Spleen (tissue), 11 donors: ENCODE results near the gene GRAP2. TPM values are rescaled to one million over a fixed set of nuclear protein-coding genes. Genes with fewer than 3 reads are reported as not detected.

ENCODE experiments used
- DNase-seq: peaks from one replicate; pipeline ENCODE4 v3.0.0-alpha.2; 2020
- H3K27ac ChIP-seq, 8 donors: fragments of 200-600 bp; sonication (generic) in 7 of 8; 1 replicate in 4 of 8; 2 replicates in 4 of 8; pipeline versions ENCODE4 v1.5.0 to v1.8.0; 2016 to 2021; ENCODE audit warnings: inconsistent platforms in 4 of 8, mild to moderate bottlenecking in 4 of 8, moderate library complexity in 1 of 8
- H3K27me3 ChIP-seq, 7 donors: fragments of 200-600 bp; sonication (generic) in 6 of 7; replicated peaks in 1 of 7; 1 replicate in 4 of 7; 2 replicates in 3 of 7; pipeline versions ENCODE4 v1.5.0 to v1.8.0; 2016 to 2021; ENCODE audit warnings: inconsistent platforms in 3 of 7, mild to moderate bottlenecking in 1 of 7
- H3K36me3 ChIP-seq, 6 donors: fragments of 200-600 bp; sonication (generic) in 5 of 6; 1 replicate in 4 of 6; 2 replicates in 2 of 6; pipeline versions ENCODE4 v1.5.0 to v1.8.0; 2016 to 2021; ENCODE audit warnings: inconsistent platforms in 2 of 6
- H3K4me1 ChIP-seq, 6 donors: fragments of 200-600 bp; sonication (generic) in 5 of 6; 1 replicate in 3 of 6; 2 replicates in 3 of 6; pipeline versions ENCODE4 v1.5.0 to v1.8.0; 2016 to 2021; ENCODE audit warnings: inconsistent platforms in 3 of 6
- H3K4me3 ChIP-seq, 8 donors: fragments of 200-600 bp; sonication (generic) in 7 of 8; 1 replicate in 4 of 8; 2 replicates in 4 of 8; pipeline versions ENCODE4 v1.5.0 to v1.8.0; 2016 to 2021; ENCODE audit warnings: inconsistent platforms in 4 of 8, mild to moderate bottlenecking in 4 of 8, moderate library complexity in 2 of 8
- H3K9me3 ChIP-seq, 8 donors: fragments of 200-600 bp; sonication (generic) in 7 of 8; 1 replicate in 4 of 8; 2 replicates in 4 of 8; pipeline versions ENCODE4 v1.5.0 to v1.8.0; 2016 to 2021; ENCODE audit warnings: inconsistent platforms in 4 of 8
- POLR2A ChIP-seq, 3 donors: fragments of 450-650 bp; IDR thresholded peaks; one replicate each; pipeline ENCODE4 v1.5.1; 2017; ENCODE audit warnings: antibody characterized with exemption in 3 of 3, mild to moderate bottlenecking in 1 of 3
- POLR2AphosphoS5 ChIP-seq, 3 donors: sonication (generic); formaldehyde crosslinking; IDR thresholded peaks; one replicate each; pipeline ENCODE4 v1.5.1; 2017; ENCODE audit warnings: antibody characterized with exemption in 3 of 3
- WGBS, 5 donors: extraction: QIAGEN DNeasy Blood & Tissue Kit in 3 of 5; methylation state at CpG; one replicate each; pipeline versions ENCODE4 v1.1.5 to v1.1.7; 2013 to 2018; 5-methylcytosine and 5-hydroxymethylcytosine counted together
- intact Hi-C: fragments of 100-400 bp; cut with DNase I; formaldehyde crosslinking; loops from one replicate; pipeline ENCODE4 v1.15.0; 2023; ENCODE audit warnings: low total_unique reads
- polyA plus RNA-seq, 3 donors: library from polyadenylated mRNA; stranded (reverse); fragments of 200-250 nt; gene quantifications; one replicate each; pipeline ENCODE4 v1.2.1, GENCODE V29; 2013
- total RNA-seq, 7 donors: library from RNA; depleted of rRNA in 3 of 7; stranded (reverse); fragments of >200 nt in 3 of 7; fragmentation: NEBNext Ultra II Directional in 4 of 7; extraction: Animal tissue kit (Norgen Biotek cat#: 25700) in 4 of 7; gene quantifications; one replicate each; pipeline versions ENCODE4 v1.1.0 to v1.2.1, GENCODE V29; 2016 to 2021
- TF ChIP-seq, protein P1 (sequence below), 11 experiments: fragments of 200-600 bp in 7 of 11; fragments of 450-650 bp in 4 of 11; sonication (generic) in 4 of 11; IDR thresholded peaks in 8 of 11; conservative IDR thresholded peaks in 3 of 11; 1 replicate in 7 of 11; 2 replicates in 4 of 11; pipeline versions ENCODE4 v1.4.0 to v1.8.0; 2016 to 2021; ENCODE audit warnings: antibody characterized with exemption in 11 of 11, inconsistent platforms in 4 of 11, mild to moderate bottlenecking in 1 of 11
- donor health status: healthy with polysubstance abuse.
- donor health status: DM: no; HTN: no; CAD: no; lungs with moderate emphysema.
- donor health status: DM: no; HTN: no; CAD: no.
- donor health status: Bipolar disorder and iron deficiency.
- donor health status: healthy.
- donor health status: DM: no; HTN: no; CAD: no.
- donor health status: DM: yes; HTN: yes; CAD: no.

The GRAP2 gene
- total and polyA plus RNA-seq, 10 donors: 3.1 to 40.3 (median 29.8) TPM

DNA sequence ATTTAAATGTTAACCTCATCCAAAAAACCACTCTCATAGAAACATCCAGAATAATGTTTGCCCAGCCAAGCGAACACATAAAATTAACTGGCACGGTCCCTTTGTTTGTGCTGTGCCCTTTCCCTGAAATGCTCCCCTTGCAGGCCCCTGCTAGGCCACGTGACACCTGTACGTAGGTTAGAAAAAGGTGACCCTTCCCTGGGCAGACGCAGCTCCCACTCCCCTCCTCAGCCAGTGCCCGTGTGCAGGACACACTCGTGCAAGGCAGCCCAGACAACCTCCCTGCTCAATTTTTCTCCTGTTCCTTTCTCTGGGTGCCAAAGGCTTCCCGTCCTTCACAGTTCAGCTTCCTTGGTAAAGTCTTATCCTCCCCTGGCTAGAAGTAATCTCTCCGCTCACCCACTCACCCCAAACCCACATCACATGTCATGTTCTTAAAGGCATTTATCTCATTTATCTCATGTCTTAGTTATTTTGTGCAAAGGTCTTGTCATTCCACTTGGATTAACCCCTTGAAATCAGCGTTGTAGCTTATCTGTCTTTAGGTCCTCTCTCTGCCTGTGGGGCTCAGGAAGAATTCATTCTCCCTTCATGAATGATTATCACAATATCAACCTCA is 114.6 kb downstream of the GRAP2 start:
- H3K27ac ChIP-seq: no peak overlapping the region
- intact Hi-C loops: no loop called here
- 85 to 91% (median 89%) methylated on average over 10 of the region's 10 CpGs for WGBS, 5 donors
- H3K36me3 ChIP-seq: no peaks in the 10 kb centered on the region
- H3K27me3 ChIP-seq: peaks cover 0 to 11% (median 0%) of the 10 kb centered on the region in 7 donors
- TF ChIP-seq, protein P1, sequence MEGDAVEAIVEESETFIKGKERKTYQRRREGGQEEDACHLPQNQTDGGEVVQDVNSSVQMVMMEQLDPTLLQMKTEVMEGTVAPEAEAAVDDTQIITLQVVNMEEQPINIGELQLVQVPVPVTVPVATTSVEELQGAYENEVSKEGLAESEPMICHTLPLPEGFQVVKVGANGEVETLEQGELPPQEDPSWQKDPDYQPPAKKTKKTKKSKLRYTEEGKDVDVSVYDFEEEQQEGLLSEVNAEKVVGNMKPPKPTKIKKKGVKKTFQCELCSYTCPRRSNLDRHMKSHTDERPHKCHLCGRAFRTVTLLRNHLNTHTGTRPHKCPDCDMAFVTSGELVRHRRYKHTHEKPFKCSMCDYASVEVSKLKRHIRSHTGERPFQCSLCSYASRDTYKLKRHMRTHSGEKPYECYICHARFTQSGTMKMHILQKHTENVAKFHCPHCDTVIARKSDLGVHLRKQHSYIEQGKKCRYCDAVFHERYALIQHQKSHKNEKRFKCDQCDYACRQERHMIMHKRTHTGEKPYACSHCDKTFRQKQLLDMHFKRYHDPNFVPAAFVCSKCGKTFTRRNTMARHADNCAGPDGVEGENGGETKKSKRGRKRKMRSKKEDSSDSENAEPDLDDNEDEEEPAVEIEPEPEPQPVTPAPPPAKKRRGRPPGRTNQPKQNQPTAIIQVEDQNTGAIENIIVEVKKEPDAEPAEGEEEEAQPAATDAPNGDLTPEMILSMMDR (IDR thresholded peaks at IDR 0.05 in 8 of 11, conservative IDR thresholded peaks at IDR 0.05 in 3 of 11): no peak
- no peak for TF ChIP-seq POLR2A (IDR thresholded peaks at IDR 0.05)
- no peak for TF ChIP-seq POLR2AphosphoS5 (IDR thresholded peaks at IDR 0.05)
- no peak for DNase-seq
- H3K4me1 ChIP-seq: no peaks in the 10 kb centered on the region
- H3K9me3 ChIP-seq: no peaks in the 10 kb centered on the region
- no peak overlapping the region for H3K4me3 ChIP-seq

GRCh38 chr22:40018051-40018450 is 117.2 kb downstream of the GRAP2 start:
- peak; percentile 32 for DNase-seq
- Histone ChIP-seq H3K9me3 (no peaks in the 10 kb centered on the region), H3K36me3 (no peaks in the 10 kb centered on the region), H3K27ac (no peak overlapping the region), H3K27me3 (no peaks in the 10 kb centered on the region), H3K4me3 (no peak overlapping the region), H3K4me1 (no peaks in the 10 kb centered on the region)
- 78 to 92% (median 80%) methylated on average over 6 of the region's 6 CpGs for WGBS, 5 donors
- TF ChIP-seq, protein P1 (IDR thresholded peaks at IDR 0.05 in 8 of 11, conservative IDR thresholded peaks at IDR 0.05 in 3 of 11): no peak
- TF ChIP-seq POLR2A (IDR thresholded peaks at IDR 0.05) (no peak), POLR2AphosphoS5 (IDR thresholded peaks at IDR 0.05) (no peak)
- intact Hi-C loops: no loop called here

DNA sequence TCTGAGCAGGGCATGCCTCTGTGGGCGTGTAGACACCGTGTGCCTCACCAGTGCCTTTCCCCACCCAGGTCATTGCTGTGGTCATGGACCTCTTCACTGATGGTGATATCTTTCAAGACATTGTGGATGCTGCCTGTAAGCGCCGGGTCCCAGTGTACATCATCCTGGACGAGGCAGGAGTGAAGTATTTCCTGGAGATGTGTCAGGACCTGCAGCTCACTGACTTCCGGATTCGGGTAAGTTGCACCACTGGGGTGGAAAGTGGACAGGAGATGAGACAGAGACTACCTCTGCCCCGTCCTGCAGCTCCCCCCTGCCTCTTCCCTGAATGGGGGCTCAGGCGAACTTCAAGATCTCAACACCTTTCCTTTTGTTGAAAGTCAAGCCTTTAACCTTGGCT is 118.2 kb downstream of the GRAP2 start:
- DNase-seq: no peak
- H3K4me3 ChIP-seq: no peak overlapping the region
- H3K4me1 ChIP-seq: no peaks in the 10 kb centered on the region
- no peaks in the 10 kb centered on the region for H3K36me3 ChIP-seq
- WGBS, 5 donors: 80 to 95% (median 89%) methylated on average over 9 of the region's 9 CpGs
- intact Hi-C loops: no loop called here
- peaks cover 0 to 6% (median 0%) of the 10 kb centered on the region in 7 donors for H3K27me3 ChIP-seq
- H3K27ac ChIP-seq: no peak overlapping the region
- no peaks in the 10 kb centered on the region for H3K9me3 ChIP-seq
- no peak for TF ChIP-seq POLR2AphosphoS5 (IDR thresholded peaks at IDR 0.05)
- TF ChIP-seq POLR2A (IDR thresholded peaks at IDR 0.05): no peak
- TF ChIP-seq, protein P1 (IDR thresholded peaks at IDR 0.05 in 8 of 11, conservative IDR thresholded peaks at IDR 0.05 in 3 of 11): no peak

DNA sequence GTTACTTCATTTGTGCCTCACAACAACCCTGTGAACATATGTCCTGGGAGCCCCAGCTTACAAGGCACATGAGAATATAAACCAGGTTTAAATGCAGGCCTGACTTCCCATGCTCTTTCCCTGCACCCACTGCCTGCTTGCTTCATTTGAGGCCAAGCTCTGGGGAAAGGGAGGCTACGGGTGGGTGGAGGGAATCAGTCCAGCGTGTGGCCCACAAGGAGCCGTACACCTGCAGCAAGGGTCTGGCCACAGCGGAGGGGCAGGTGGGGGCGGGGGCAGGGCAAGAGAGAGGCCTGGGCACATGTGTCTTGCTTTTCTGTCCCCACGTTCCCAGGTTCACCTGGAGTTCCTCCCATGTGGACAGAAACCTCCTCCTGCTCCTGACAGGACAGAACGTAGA is 120.1 kb downstream of the GRAP2 start:
- Histone ChIP-seq H3K27ac (no peak overlapping the region), H3K9me3 (no peaks in the 10 kb centered on the region), H3K27me3 (peaks cover 0 to 6% (median 0%) of the 10 kb centered on the region in 7 donors), H3K4me3 (no peak overlapping the region), H3K36me3 (no peaks in the 10 kb centered on the region), H3K4me1 (peaks cover 0 to 11% (median 8%) of the 10 kb centered on the region in 6 donors)
- TF ChIP-seq POLR2AphosphoS5 (IDR thresholded peaks at IDR 0.05) (no peak), POLR2A (IDR thresholded peaks at IDR 0.05) (no peak)
- TF ChIP-seq, protein P1 (IDR thresholded peaks at IDR 0.05 in 8 of 11, conservative IDR thresholded peaks at IDR 0.05 in 3 of 11): no peak
- intact Hi-C loops: no loop called here
- WGBS, 5 donors: 81 to 93% (median 89%) methylated on average over 4 to 7 of the region's 7 CpGs
- DNase-seq: no peak
